CD1c-positive myeloid dendritic cell (primary cell): Measurements from ENCODE around the gene CLDN4.

Source experiments
- DNase-seq: peaks from one replicate; pipeline ENCODE4 v3.0.0-alpha.2; 2016; ENCODE audit errors: extremely low spot score

Gene CLDN4

GRCh38 chr7:73872056-73872908 is 41.5 kb downstream of the CLDN4 start:
- DNase-seq, result no peak

DNA sequence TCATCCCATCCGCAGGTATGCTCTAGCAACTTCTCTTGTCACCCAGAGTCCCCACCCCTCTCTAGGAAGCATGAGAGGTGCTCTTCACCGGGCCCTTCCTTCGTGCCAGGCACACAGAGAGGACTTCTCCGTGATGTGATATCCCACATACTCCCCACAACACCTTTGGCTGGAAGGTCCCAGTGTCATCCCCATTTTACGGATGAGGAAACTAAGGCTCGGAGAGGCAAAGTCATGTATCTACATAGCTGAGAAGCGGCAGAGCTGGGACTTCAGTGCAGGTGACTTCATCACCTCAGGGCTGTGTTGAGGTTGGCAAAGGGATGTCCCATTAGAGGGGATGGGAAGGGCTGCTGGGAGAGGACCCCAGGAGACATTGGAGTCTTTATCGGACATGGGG is 45.6 kb downstream of the CLDN4 start:
- no peak for DNase-seq

- no peak for DNase-seq
Observed at GRCh38 chr7:73876973-73877372, 46.2 kb downstream of the CLDN4 start.

DNA sequence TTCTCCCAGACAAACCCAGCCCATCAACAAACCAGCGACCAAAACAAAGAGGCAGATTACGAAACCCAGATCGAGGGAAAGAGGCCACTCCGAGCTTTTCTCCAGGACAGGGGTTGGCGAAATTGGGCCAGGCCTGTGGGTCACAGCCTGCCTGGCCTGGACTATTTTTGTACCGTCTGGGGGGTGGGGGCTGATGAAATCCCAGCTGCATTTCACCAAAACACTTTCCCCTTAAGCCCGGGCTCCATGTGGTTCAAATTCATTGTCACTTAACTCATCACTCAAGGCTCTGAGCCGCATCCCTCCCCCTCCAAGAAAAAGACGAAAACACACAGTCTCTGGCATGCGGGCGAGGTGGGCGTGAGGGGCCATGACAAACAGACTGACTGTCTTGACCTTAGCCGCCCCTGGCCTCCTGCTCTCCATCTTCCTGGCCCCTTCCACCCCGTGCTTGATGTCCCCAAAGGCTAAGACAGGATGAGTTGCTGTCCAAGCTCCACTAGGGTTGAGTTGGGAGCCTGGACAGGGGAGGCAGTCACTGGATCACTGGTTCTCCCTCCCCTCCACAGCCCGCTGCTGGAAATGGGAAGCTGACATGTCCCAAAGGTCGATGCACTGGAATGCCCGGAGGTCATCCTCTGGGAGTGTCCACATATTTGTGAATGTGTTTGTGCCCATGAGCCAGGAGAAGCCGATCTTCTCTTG is 49.3 kb downstream of the CLDN4 start:
- no peak for DNase-seq

- no peak for DNase-seq
Observed at GRCh38 chr7:73880755-73881328, 50.0 kb downstream of the CLDN4 start.

- no peak for DNase-seq
Observed at GRCh38 chr7:73881352-73882046, 50.7 kb downstream of the CLDN4 start.

- no peak for DNase-seq
Observed at GRCh38 chr7:73882047-73882402, 51.2 kb downstream of the CLDN4 start.
